ENCODE measurements around the gene LYPD6B.

GRCh38 chr2:149084924-149085795 is 46.7 kb downstream of the LYPD6B start:
- TF ChIP-seq, protein P1, sequence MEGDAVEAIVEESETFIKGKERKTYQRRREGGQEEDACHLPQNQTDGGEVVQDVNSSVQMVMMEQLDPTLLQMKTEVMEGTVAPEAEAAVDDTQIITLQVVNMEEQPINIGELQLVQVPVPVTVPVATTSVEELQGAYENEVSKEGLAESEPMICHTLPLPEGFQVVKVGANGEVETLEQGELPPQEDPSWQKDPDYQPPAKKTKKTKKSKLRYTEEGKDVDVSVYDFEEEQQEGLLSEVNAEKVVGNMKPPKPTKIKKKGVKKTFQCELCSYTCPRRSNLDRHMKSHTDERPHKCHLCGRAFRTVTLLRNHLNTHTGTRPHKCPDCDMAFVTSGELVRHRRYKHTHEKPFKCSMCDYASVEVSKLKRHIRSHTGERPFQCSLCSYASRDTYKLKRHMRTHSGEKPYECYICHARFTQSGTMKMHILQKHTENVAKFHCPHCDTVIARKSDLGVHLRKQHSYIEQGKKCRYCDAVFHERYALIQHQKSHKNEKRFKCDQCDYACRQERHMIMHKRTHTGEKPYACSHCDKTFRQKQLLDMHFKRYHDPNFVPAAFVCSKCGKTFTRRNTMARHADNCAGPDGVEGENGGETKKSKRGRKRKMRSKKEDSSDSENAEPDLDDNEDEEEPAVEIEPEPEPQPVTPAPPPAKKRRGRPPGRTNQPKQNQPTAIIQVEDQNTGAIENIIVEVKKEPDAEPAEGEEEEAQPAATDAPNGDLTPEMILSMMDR (IDR thresholded peaks at IDR 0.05; ENCODE audit: low read length) = no peak
- TF ChIP-seq EZH2 (optimal IDR thresholded peaks at IDR 0.05; ENCODE audit: low read depth, low read length) (no peak), EZH2phosphoT487 (IDR thresholded peaks at IDR 0.05; ENCODE audit: low read length) (no peak)
